Natural killer cell (primary cell): ENCODE measurements around the gene PSMB11. TPM values are rescaled to one million over a fixed set of nuclear protein-coding genes. Genes with fewer than 3 reads are reported as not detected.

Experiments
- ATAC-seq, 3 donors: fragments of 150-1000 bp in 2 of 3; fragments of 200-7000 bp in 1 of 3; cut with Tn5 transposase; 1 replicate in 1 of 3; 2 replicates in 2 of 3; pipeline ENCODE4 v1.10.0; 2021; ENCODE audit warnings: mild to moderate bottlenecking in 2 of 3, moderate library complexity in 2 of 3
- DNase-seq, 2 donors: peaks; one replicate each; pipeline versions ENCODE4 v3.0.0 to v3.0.0-alpha.2; 2013 to 2021; ENCODE audit warnings: mixed read lengths in 1 of 2
- H3K27ac ChIP-seq: one replicate; pipeline ENCODE4 v1.5.1; 2013; ENCODE audit warnings: mild to moderate bottlenecking, low read length
- H3K27me3 ChIP-seq: one replicate; pipeline ENCODE4 v1.6.1; 2013; ENCODE audit warnings: low read length; ENCODE audit not compliant: control insufficient read depth, insufficient read depth
- H3K36me3 ChIP-seq: one replicate; pipeline ENCODE4 v1.6.1; 2013; ENCODE audit warnings: low read length; ENCODE audit not compliant: control insufficient read depth, insufficient read depth
- H3K4me1 ChIP-seq: one replicate; pipeline ENCODE4 v1.6.1; 2013; ENCODE audit warnings: low read length; ENCODE audit not compliant: control insufficient read depth, insufficient read depth
- H3K4me3 ChIP-seq: one replicate; pipeline ENCODE4 v1.5.1; 2013; ENCODE audit warnings: low read length
- H3K9me3 ChIP-seq: one replicate; pipeline ENCODE4 v1.6.1; 2013; ENCODE audit warnings: low read length; ENCODE audit not compliant: control insufficient read depth, insufficient read depth
- H3K27ac Mint-ChIP-seq, 2 donors: one replicate each; pipeline ENCODE4 v1.8.0; 2022; ENCODE audit warnings: mild to moderate bottlenecking in 2 of 2, mixed read lengths in 2 of 2, moderate library complexity in 1 of 2
- H3K27me3 Mint-ChIP-seq, 2 donors: one replicate each; pipeline ENCODE4 v1.8.0; 2022; ENCODE audit warnings: low read depth in 2 of 2, mixed read lengths in 2 of 2
- H3K36me3 Mint-ChIP-seq: one replicate; pipeline ENCODE4 v1.8.0; 2022; ENCODE audit warnings: mixed read lengths
- H3K4me1 Mint-ChIP-seq, 2 donors: one replicate each; pipeline ENCODE4 v1.8.0; 2022; ENCODE audit warnings: mixed read lengths in 2 of 2
- H3K4me3 Mint-ChIP-seq: one replicate; pipeline ENCODE4 v1.8.0; 2022; ENCODE audit warnings: mild to moderate bottlenecking, moderate library complexity, mixed read lengths
- H3K9me3 Mint-ChIP-seq, 2 donors: one replicate each; pipeline ENCODE4 v1.8.0; 2022; ENCODE audit warnings: mixed read lengths in 2 of 2
- WGBS: methylation state at CpG from one replicate; pipeline ENCODE4 v1.1.7; 2013; ENCODE audit warnings: missing lambda C conversion rate; ENCODE audit not compliant: insufficient coverage; 5-methylcytosine and 5-hydroxymethylcytosine counted together
- intact Hi-C: fragments of 100-400 bp; cut with micrococcal nuclease; formaldehyde crosslinking; loops from one replicate; pipeline ENCODE4 v1.14.2; 2022
- total RNA-seq, 4 donors: library from RNA; stranded (reverse); fragments of 120-200 nt in 1 of 4; gene quantifications; one replicate each; pipeline versions ENCODE4 v1.2.3 to v1.2.4, GENCODE V29; 2013 to 2022
- TF ChIP-seq, protein P1 (sequence below): fragments of 200-600 bp; IDR thresholded peaks from one replicate; pipeline ENCODE4 v1.8.0; 2022; ENCODE audit warnings: antibody characterized with exemption

PSMB11 gene
- total RNA-seq, 3 donors from 2014 or later (not counting 1 experiment from before 2014, with no cell fraction given) = not detected

- DNase-seq (no peak), ATAC-seq (no peak)
- intact Hi-C loops = loop anchor here (5.0 kb wide), 1 partner anchor 48 kb away; the partner anchor contains the start of gene CDH24
- Histone ChIP-seq H3K36me3 (no peaks in the 10 kb centered on the region), H3K9me3 (no peaks in the 10 kb centered on the region), H3K27me3 (no peaks in the 10 kb centered on the region), H3K4me3 (no peak overlapping the region), H3K27ac (no peak overlapping the region), H3K4me1 (peaks cover 23% of the 10 kb centered on the region)
- Mint-ChIP-seq H3K4me1 (peaks cover 30 to 38% of the 10 kb centered on the region in 2 donors), H3K27ac (peak overlapping the region; percentile 97 to 98), H3K9me3 (no peaks in the 10 kb centered on the region), H3K36me3 (no peaks in the 10 kb centered on the region), H3K4me3 (peak overlapping the region; percentile 95), H3K27me3 (no peaks in the 10 kb centered on the region)
- TF ChIP-seq, protein P1, sequence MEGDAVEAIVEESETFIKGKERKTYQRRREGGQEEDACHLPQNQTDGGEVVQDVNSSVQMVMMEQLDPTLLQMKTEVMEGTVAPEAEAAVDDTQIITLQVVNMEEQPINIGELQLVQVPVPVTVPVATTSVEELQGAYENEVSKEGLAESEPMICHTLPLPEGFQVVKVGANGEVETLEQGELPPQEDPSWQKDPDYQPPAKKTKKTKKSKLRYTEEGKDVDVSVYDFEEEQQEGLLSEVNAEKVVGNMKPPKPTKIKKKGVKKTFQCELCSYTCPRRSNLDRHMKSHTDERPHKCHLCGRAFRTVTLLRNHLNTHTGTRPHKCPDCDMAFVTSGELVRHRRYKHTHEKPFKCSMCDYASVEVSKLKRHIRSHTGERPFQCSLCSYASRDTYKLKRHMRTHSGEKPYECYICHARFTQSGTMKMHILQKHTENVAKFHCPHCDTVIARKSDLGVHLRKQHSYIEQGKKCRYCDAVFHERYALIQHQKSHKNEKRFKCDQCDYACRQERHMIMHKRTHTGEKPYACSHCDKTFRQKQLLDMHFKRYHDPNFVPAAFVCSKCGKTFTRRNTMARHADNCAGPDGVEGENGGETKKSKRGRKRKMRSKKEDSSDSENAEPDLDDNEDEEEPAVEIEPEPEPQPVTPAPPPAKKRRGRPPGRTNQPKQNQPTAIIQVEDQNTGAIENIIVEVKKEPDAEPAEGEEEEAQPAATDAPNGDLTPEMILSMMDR = no peak
- WGBS = 17% methylated on average over 3 of the region's 3 CpGs
Measured at GRCh38 chr14:23008831-23009230, 33.2 kb upstream of the PSMB11 start.

DNA sequence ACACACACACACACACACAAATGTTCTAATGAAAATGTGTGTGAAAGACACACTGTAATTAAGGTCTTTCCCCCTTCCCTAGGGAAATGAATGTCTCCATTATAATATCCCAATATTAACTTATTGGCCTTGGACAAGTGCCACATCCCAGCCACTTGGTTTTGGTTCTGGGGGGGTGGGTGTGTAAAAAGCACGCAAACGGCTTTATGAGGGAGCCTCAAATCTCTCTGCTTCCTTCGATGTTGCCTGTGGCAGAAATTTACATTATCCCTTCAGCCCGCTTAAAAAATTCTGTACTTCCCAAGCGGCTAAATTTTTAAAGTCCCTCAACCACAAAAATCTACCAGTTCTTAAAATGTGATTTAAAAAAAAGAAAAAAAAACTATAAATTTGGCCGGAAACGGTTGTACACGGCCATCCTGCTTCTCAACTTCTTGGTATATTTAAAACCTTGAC, 32.5 kb upstream of the PSMB11 start:
- no peaks in the 10 kb centered on the region for H3K36me3 Mint-ChIP-seq
- peaks cover 30 to 38% of the 10 kb centered on the region in 2 donors for H3K4me1 Mint-ChIP-seq
- peak overlapping the region; percentile 66 for H3K27ac ChIP-seq
- peak overlapping the region; percentile 95 for H3K4me3 Mint-ChIP-seq
- H3K27me3 Mint-ChIP-seq = no peaks in the 10 kb centered on the region
- no peaks in the 10 kb centered on the region for H3K9me3 Mint-ChIP-seq
- H3K36me3 ChIP-seq = no peaks in the 10 kb centered on the region
- peak overlapping the region; percentile 66 for H3K4me3 ChIP-seq
- H3K27ac Mint-ChIP-seq = peak overlapping the region; percentile 97 to 98
- peaks cover 23% of the 10 kb centered on the region for H3K4me1 ChIP-seq
- intact Hi-C loops = loop anchor here (5.0 kb wide), 1 partner anchor 48 kb away; the partner anchor contains the start of gene CDH24
- DNase-seq (no peak), ATAC-seq (no peak)
- no peaks in the 10 kb centered on the region for H3K9me3 ChIP-seq
- no peaks in the 10 kb centered on the region for H3K27me3 ChIP-seq
- TF ChIP-seq, protein P1 = no peak
- 8% methylated on average over 3 of the region's 8 CpGs for WGBS

- Mint-ChIP-seq H3K9me3 (no peaks in the 10 kb centered on the region), H3K4me3 (peak within 1 kb of the TSS; percentile 95), H3K4me1 (peaks cover 30 to 38% of the 10 kb centered on the region in 2 donors), H3K27ac (peak within 1 kb of the TSS; percentile 97 to 98), H3K36me3 (no peaks in the 10 kb centered on the region), H3K27me3 (no peaks in the 10 kb centered on the region)
- Histone ChIP-seq H3K9me3 (no peaks in the 10 kb centered on the region), H3K4me3 (peak within 1 kb of the TSS; percentile 66), H3K27me3 (no peaks in the 10 kb centered on the region), H3K27ac (peak within 1 kb of the TSS; percentile 66), H3K4me1 (peaks cover 23% of the 10 kb centered on the region), H3K36me3 (no peaks in the 10 kb centered on the region)
- DNase-seq = peak; percentile 73 to 85
- intact Hi-C loops = loop anchor here (5.0 kb wide), 1 partner anchor 47 kb away; the partner anchor contains the start of gene CDH24
- WGBS = 4% methylated on average over 40 of the region's 40 CpGs
- ATAC-seq = peak; percentile 32 to 35 (median 34)
- TF ChIP-seq, protein P1 = no peak
Measured at GRCh38 chr14:23009939-23010726, 31.9 kb upstream of the PSMB11 start, which contains the start of gene C14orf93. Gene C14orf93, minus strand, starts transcription at chr14:23010143. Its CDS starts 11,120 bp downstream, at chr14:22999023.
